Adipocyte (in vitro differentiated cells): ENCODE data around the gene JAZF1.
A peak's percentile ranks its signal among the peaks of the same experiment; 100 is the strongest.

Source experiments
- DNase-seq: peaks from one replicate; pipeline ENCODE4 v3.0.0-alpha.2; 2015; ENCODE audit warnings: low read depth
- H3K27me3 ChIP-seq: replicated peaks from 2 replicates; pipeline ENCODE4 v1.7.0; 2013; ENCODE audit warnings: mild to moderate bottlenecking, low read length, moderate library complexity; ENCODE audit not compliant: control insufficient read depth, insufficient read depth
- H3K36me3 ChIP-seq: 2 replicates; pipeline ENCODE4 v1.7.0; 2013; ENCODE audit warnings: low read length, mild to moderate bottlenecking, moderate library complexity; ENCODE audit not compliant: control insufficient read depth, insufficient read depth, severe bottlenecking
- H3K4me1 ChIP-seq: 2 replicates; pipeline ENCODE4 v1.7.0; 2013; ENCODE audit warnings: mild to moderate bottlenecking, low read length, moderate library complexity; ENCODE audit not compliant: control insufficient read depth, insufficient read depth
- H3K4me3 ChIP-seq: 2 replicates; pipeline ENCODE4 v1.7.0; 2013; ENCODE audit warnings: mild to moderate bottlenecking, low read length, moderate library complexity
- H3K9ac ChIP-seq: 2 replicates; pipeline ENCODE4 v1.7.0; 2013; ENCODE audit warnings: mild to moderate bottlenecking, low read length, moderate library complexity
- H3K9me3 ChIP-seq: 2 replicates; pipeline ENCODE4 v1.7.0; 2013; ENCODE audit warnings: mild to moderate bottlenecking, low read length, moderate library complexity; ENCODE audit not compliant: control insufficient read depth

Gene JAZF1

GRCh38 chr7:28132959-28133870 is 47.4 kb downstream of the JAZF1 start:
- H3K9ac ChIP-seq = no peak overlapping the region
- H3K27me3 ChIP-seq = no peaks in the 10 kb centered on the region
- no peaks in the 10 kb centered on the region for H3K36me3 ChIP-seq
- H3K9me3 ChIP-seq = no peaks in the 10 kb centered on the region
- peaks cover 27% of the 10 kb centered on the region for H3K4me1 ChIP-seq
- H3K4me3 ChIP-seq = no peak overlapping the region
- no peak for DNase-seq

- no peaks in the 10 kb centered on the region for H3K27me3 ChIP-seq
Measured at GRCh38 chr7:28130277-28130676, 50.3 kb downstream of the JAZF1 start.

GRCh38 chr7:28128608-28129007 is 52.0 kb downstream of the JAZF1 start:
- Histone ChIP-seq H3K27me3 (no peaks in the 10 kb centered on the region), H3K9ac (no peak overlapping the region), H3K36me3 (no peaks in the 10 kb centered on the region), H3K9me3 (no peaks in the 10 kb centered on the region), H3K4me1 (peaks cover 28% of the 10 kb centered on the region), H3K4me3 (no peak overlapping the region)
- DNase-seq = no peak

More at GRCh38 chr7:28130277-28130676, 50.3 kb downstream of the JAZF1 start:
- Histone ChIP-seq H3K4me1 (peaks cover 34% of the 10 kb centered on the region), H3K9ac (no peak overlapping the region), H3K36me3 (no peaks in the 10 kb centered on the region), H3K9me3 (no peaks in the 10 kb centered on the region), H3K4me3 (peak overlapping the region; percentile 18)
- peak; percentile 71 for DNase-seq

GRCh38 chr7:28126410-28127041 is 54.1 kb downstream of the JAZF1 start:
- H3K27me3 ChIP-seq = no peaks in the 10 kb centered on the region
- H3K9ac ChIP-seq = no peak overlapping the region
- H3K4me1 ChIP-seq = peaks cover 20% of the 10 kb centered on the region
- DNase-seq = no peak
- no peaks in the 10 kb centered on the region for H3K9me3 ChIP-seq
- H3K36me3 ChIP-seq = no peaks in the 10 kb centered on the region
- no peak overlapping the region for H3K4me3 ChIP-seq

- DNase-seq = peak; percentile 78
- H3K36me3 ChIP-seq = no peaks in the 10 kb centered on the region
- H3K4me1 ChIP-seq = peaks cover 20% of the 10 kb centered on the region
- no peaks in the 10 kb centered on the region for H3K27me3 ChIP-seq
- H3K9me3 ChIP-seq = no peaks in the 10 kb centered on the region
- H3K9ac ChIP-seq = no peak overlapping the region
- H3K4me3 ChIP-seq = no peak overlapping the region
Measured at GRCh38 chr7:28125431-28126409, 54.9 kb downstream of the JAZF1 start.

GRCh38 chr7:28124413-28124812 is 56.2 kb downstream of the JAZF1 start:
- Histone ChIP-seq H3K9me3 (no peaks in the 10 kb centered on the region), H3K9ac (no peak overlapping the region), H3K27me3 (no peaks in the 10 kb centered on the region), H3K4me3 (no peak overlapping the region), H3K36me3 (no peaks in the 10 kb centered on the region), H3K4me1 (peaks cover 12% of the 10 kb centered on the region)
- no peak for DNase-seq

- no peaks in the 10 kb centered on the region for H3K27me3 ChIP-seq
- H3K4me1 ChIP-seq = peaks cover 12% of the 10 kb centered on the region
- no peaks in the 10 kb centered on the region for H3K9me3 ChIP-seq
- H3K4me3 ChIP-seq = no peak overlapping the region
- no peak for DNase-seq
- no peaks in the 10 kb centered on the region for H3K36me3 ChIP-seq
- no peak overlapping the region for H3K9ac ChIP-seq
Measured at GRCh38 chr7:28123752-28124151, 56.8 kb downstream of the JAZF1 start.

- no peak overlapping the region for H3K9ac ChIP-seq
- H3K36me3 ChIP-seq = no peaks in the 10 kb centered on the region
- no peaks in the 10 kb centered on the region for H3K9me3 ChIP-seq
- H3K4me1 ChIP-seq = peaks cover 10% of the 10 kb centered on the region
- no peak overlapping the region for H3K4me3 ChIP-seq
- H3K27me3 ChIP-seq = no peaks in the 10 kb centered on the region
- no peak for DNase-seq
Measured at GRCh38 chr7:28121496-28121895, 59.1 kb downstream of the JAZF1 start.

- H3K4me1 ChIP-seq = peaks cover 26% of the 10 kb centered on the region
- H3K36me3 ChIP-seq = no peaks in the 10 kb centered on the region
- H3K4me3 ChIP-seq = no peak overlapping the region
- H3K9me3 ChIP-seq = no peaks in the 10 kb centered on the region
- H3K9ac ChIP-seq = no peak overlapping the region
- H3K27me3 ChIP-seq = no peaks in the 10 kb centered on the region
- DNase-seq = no peak
Measured at GRCh38 chr7:28116041-28116440, 64.6 kb downstream of the JAZF1 start.

GRCh38 chr7:28115261-28115660 is 65.3 kb downstream of the JAZF1 start:
- Histone ChIP-seq H3K9ac (no peak overlapping the region), H3K27me3 (no peaks in the 10 kb centered on the region), H3K4me3 (no peak overlapping the region), H3K36me3 (no peaks in the 10 kb centered on the region), H3K9me3 (no peaks in the 10 kb centered on the region), H3K4me1 (peaks cover 26% of the 10 kb centered on the region)
- DNase-seq = no peak

- no peaks in the 10 kb centered on the region for H3K9me3 ChIP-seq
- H3K4me1 ChIP-seq = peaks cover 26% of the 10 kb centered on the region
- H3K27me3 ChIP-seq = no peaks in the 10 kb centered on the region
- DNase-seq = no peak
- H3K36me3 ChIP-seq = no peaks in the 10 kb centered on the region
- H3K4me3 ChIP-seq = no peak overlapping the region
- H3K9ac ChIP-seq = no peak overlapping the region
Measured at GRCh38 chr7:28114056-28114455, 66.5 kb downstream of the JAZF1 start.
